Fibroblast of upper back skin (primary cell): Measurements from ENCODE around the gene TUBA8.
"Not testable (repeated sequence)": the region's sequence is repeated elsewhere in the genome, so short reads cannot be mapped to it uniquely, and the experiment has no call there.

ENCODE experiments used
- DNase-seq: peaks from one replicate; pipeline ENCODE4 v3.0.0-alpha.2; 2013

TUBA8 gene

DNA sequence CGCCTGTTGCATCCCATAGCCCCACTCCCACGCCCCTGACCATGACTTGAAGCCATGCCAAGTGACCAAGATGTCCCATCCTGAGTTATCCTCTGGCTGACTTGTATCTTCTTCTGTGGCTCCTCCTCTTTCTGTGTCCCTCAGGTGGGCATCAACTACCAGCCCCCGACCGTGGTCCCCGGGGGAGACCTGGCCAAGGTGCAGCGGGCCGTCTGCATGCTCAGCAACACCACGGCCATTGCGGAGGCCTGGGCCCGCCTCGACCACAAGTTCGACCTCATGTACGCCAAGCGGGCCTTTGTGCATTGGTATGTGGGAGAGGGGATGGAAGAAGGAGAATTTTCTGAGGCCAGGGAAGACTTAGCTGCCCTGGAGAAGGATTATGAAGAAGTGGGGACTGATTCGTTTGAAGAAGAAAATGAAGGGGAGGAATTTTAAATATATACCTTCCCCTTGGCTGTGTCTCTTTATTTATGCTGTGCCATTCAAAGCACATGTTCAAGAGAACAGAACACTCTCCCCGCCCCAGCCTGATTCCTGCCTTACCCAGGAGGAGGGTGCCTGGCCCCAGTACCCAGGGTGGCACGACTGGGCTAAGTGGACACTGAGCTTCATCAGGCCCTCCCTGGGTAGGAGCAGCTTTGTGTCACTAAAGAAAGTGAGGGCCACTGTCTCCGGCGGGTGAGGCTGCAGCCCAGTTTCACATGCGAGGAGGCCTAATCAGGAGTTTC, 20.3 kb downstream of the TUBA8 start:
- DNase-seq = no peak

GRCh38 chr22:18133452-18133851, 22.8 kb downstream of the TUBA8 start:
- DNase-seq = no peak

GRCh38 chr22:18136563-18137320, 26.1 kb downstream of the TUBA8 start:
- DNase-seq = no peak

GRCh38 chr22:18141004-18141403, 30.4 kb downstream of the TUBA8 start:
- not testable (repeated sequence) for DNase-seq

- DNase-seq = no peak
Observed at GRCh38 chr22:18144105-18144504, 33.5 kb downstream of the TUBA8 start.

- no peak for DNase-seq
Observed at GRCh38 chr22:18145676-18146388, 35.2 kb downstream of the TUBA8 start.

GRCh38 chr22:18146389-18146753, 35.8 kb downstream of the TUBA8 start:
- no peak for DNase-seq

DNA sequence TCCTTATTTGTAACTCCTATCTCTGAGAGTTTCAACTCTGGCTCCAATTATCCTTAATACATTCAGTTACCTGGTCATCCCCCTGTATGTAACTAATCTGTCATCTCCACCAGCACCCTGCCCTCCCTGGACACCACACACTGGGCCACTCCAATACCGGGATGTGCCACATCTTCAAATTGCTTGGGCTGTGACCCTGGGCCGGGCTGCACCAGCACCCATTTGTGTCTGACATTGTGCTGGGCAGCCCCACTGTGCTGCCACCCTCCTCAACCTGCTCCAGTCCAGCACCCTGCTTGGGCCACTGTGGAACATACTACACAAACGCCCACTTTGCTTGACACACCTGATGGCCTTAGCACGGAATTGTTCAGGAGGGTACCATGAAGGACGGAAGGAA, 37.2 kb downstream of the TUBA8 start:
- DNase-seq = no peak

GRCh38 chr22:18148293-18148965, 37.8 kb downstream of the TUBA8 start:
- no peak for DNase-seq

DNA sequence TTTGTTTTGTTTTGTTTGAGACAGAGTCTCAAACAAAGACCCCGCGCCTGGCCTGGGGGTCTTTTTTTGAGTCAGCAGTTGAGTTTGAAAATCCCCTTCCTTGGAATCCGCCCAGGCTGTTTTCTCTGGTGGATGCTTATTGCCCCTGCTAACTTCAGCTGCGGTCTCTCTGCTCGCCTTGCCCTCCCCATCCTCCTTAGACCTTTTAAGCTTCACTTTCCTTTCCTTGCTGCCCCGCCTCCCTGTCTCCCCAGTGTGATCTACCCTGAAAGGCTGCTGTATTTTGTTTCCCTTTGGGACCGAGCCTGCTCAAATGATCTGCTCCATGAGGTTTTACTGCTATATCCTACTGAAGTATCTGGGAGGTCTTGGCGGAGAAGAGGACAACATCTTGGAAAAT, 41.9 kb downstream of the TUBA8 start:
- DNase-seq = no peak

GRCh38 chr22:18154821-18155390, 44.3 kb downstream of the TUBA8 start:
- no peak for DNase-seq

- not testable (repeated sequence) for DNase-seq
Observed at GRCh38 chr22:18155546-18155945, 44.9 kb downstream of the TUBA8 start.

GRCh38 chr22:18156878-18157713, 46.5 kb downstream of the TUBA8 start:
- peak; percentile 99 for DNase-seq

GRCh38 chr22:18157714-18158028, 47.1 kb downstream of the TUBA8 start:
- no peak for DNase-seq

DNA sequence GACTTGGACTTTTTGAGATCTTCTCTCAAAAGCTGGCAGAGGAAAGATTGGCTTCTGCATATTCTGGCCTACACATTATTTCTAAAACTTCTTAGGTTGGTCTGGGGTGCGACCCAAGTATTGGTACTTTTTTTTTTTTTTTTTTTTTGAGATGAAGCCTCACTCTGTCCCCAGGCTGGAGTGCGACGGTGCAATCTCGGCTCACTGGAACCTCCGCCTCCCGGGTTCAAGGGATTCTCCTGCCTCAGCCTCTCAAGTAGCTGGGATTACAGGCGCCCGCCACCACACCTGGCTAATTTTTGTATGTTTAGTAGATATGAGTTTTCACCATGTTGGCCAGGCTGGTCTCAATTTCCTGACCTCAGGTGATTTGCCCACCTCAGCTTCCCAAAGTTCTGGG, 50.0 kb downstream of the TUBA8 start:
- DNase-seq = not testable (repeated sequence)

DNA sequence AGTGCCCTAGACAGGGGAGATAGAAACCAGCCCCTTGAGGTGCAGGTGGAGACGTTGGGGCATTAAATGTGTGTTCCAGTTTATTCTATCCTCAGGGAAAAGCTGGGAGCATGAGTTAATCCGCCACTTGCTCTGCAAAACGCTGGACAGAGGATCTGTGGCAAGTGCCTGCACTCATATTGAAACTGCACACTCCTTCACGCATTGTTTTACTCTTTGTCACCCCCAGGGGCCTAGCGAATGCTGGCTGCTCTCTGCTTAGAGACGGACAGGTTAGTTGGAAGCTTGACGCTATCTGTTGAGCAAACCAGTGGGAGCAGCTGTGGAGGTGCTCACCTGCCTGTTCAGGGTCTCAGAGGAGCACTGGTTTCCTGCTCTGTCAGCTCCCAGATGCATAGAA, 53.2 kb downstream of the TUBA8 start:
- not testable (repeated sequence) for DNase-seq

DNA sequence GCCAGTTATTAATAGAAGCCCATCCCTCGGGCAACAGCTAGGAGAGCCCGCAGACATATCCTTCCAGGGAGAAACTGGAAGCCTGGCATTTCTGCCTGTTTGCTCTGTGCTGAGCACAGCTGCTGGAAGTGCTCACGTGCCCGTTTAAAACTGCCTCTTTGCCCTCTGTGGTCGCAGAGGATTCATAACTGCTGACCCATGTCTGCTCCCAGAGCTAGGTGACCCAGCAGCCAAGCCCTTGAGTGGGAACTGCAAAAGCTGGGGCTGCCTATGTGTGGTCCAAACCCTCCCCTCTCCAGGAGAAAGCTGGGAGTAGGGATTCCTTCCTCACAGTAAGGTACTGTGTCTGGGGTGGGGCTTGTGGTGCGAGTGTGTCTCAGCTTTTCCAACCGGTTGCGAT, 54.0 kb downstream of the TUBA8 start:
- peak; percentile 12 for DNase-seq

- DNase-seq = not testable (repeated sequence)
Observed at GRCh38 chr22:18165356-18165755, 54.7 kb downstream of the TUBA8 start.

- not testable (repeated sequence) for DNase-seq
Observed at GRCh38 chr22:18170284-18170683, 59.7 kb downstream of the TUBA8 start.

DNA sequence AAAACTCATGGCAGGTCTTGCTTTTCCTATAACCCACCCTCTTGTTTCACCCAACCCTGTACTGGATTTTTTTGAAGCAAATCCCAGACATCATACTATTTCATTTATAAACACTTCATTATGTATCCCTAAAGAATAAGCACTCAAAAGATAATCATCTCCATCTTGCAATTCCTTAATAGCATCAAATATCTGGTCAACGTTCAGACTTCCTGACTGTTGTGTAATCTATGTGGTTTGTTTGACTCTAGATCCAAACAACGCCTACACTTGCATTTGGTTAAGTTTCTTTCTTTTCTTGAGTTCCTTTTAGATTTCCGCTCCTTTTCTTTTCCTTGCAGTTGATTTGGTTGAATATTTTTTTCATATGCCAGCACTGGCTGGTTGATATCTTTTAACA, 61.6 kb downstream of the TUBA8 start:
- peak; percentile 10 for DNase-seq

DNA sequence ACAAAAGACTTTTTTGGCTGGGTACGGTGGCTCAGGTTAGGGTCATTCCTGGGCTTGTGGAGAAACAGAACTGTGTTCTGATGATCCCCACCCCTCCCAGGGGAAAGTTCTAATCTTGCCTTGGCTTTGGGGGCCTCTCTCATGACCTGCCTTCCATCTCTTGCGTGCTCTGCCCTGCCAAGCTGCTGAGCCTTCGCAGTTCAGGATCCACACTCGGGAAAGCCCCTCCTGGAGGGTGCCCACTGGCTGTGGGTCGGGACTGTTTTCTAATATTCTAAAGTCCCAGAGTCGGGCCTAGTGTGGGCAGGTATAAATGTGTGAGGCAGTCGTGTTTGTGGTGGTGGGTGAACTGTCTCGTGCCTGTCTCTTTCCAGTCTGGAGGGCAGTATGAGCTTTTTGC, 62.2 kb downstream of the TUBA8 start:
- not testable (repeated sequence) for DNase-seq

DNA sequence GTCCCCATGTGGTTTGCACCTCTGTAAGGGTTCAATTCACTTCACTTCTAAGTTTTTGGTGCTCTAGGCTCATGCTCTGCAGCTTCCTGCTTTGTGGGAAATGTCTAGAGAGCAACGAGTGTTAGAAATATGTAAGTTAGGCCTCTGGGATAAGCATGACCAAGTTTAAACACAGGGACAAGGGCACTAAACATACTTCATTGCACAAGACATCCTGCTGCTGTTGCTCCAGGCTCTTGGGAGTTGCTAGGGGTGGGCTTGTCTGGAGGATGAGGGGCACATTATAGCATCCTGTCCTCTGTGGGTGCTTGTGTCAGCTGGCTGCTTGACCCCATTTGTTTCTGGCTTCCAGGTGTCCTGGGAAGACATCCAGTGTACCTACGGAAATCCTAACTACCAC, 62.8 kb downstream of the TUBA8 start:
- DNase-seq = not testable (repeated sequence)
